AG09319 (cell line): Measurements from ENCODE around the gene CENPF.
"Not testable (repeated sequence)": the region's sequence is repeated elsewhere in the genome, so short reads cannot be mapped to it uniquely, and the experiment has no call there.

Source experiments
- DNase-seq: peaks from one replicate; pipeline ENCODE4 v3.0.0-alpha.2; 2010; ENCODE audit warnings: low read depth; ENCODE audit errors: extremely low read depth
- CTCF ChIP-seq: IDR thresholded peaks from 2 replicates; pipeline ENCODE4 v1.5.1; 2011; ENCODE audit warnings: low read depth, mild to moderate bottlenecking, inconsistent platforms, low read length, moderate library complexity

CENPF gene

DNA sequence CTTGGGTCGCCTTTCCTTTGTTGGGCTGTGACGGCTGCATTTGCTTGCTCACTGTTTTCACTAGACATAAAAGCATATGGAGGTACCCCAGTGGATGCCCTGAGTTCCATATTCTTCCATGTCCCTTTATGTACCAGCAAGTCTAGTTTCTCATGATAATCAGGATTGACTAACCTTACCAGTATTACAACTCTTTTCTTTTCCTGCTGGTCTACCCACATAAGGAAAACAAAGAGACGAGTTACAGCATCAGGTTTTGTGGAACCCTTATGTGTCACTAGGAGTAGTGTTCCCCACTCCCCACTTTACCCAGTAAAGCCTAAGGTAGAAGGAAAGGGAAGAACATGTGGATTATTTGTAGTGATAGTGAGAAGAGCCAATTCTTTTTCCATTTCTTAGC is 16.4 kb upstream of the CENPF start:
- TF ChIP-seq CTCF: no peak
- DNase-seq: no peak

DNA sequence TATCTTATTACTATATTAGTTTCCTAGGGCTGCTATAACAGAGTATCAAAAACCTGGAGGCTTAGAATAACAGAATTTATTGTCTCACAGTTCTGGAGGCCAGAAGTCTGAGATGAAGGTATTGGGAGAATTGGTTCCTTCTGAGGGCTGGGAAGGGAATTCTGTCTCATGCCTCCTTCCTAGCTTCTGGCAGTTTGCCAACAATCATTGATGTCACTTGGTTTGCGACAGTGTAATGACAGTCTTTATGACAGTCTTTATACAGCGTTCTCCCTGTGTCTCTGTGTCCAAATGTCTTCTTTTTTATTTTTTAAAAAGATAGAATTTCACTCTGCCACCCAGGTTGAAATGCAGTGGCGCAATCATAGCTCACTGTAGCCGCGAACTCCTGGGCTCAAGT is 15.8 kb upstream of the CENPF start:
- no peak for DNase-seq
- no peak for TF ChIP-seq CTCF

- no peak for TF ChIP-seq CTCF
- no peak for DNase-seq
Observed at GRCh38 chr1:214588963-214589597, 13.9 kb upstream of the CENPF start.

- no peak for DNase-seq
- TF ChIP-seq CTCF: no peak; the same call in 1 of the 2 replicates
Observed at GRCh38 chr1:214590696-214591095, 12.3 kb upstream of the CENPF start.

- DNase-seq: not testable (repeated sequence)
Observed at GRCh38 chr1:214591918-214592317, 11.1 kb upstream of the CENPF start.

DNA sequence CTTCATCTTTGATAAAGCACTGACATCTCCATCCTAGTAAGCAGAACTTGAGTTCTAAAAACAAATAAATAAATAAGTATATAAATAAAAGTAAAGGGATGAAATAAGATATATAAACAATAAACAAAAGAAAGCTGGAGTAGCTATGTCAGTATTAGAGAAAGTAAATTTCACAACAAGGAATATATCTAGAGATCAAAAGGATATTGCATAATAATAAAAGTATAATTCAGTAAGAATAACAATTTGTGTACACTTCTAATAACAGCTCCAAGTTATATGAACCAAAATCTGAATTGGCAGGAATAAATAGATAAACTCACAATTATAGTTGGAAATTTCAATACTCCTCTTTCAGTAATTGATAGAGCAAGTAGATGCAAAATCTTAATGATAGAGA is 9.8 kb upstream of the CENPF start:
- DNase-seq: no peak
- no peak for TF ChIP-seq CTCF

DNA sequence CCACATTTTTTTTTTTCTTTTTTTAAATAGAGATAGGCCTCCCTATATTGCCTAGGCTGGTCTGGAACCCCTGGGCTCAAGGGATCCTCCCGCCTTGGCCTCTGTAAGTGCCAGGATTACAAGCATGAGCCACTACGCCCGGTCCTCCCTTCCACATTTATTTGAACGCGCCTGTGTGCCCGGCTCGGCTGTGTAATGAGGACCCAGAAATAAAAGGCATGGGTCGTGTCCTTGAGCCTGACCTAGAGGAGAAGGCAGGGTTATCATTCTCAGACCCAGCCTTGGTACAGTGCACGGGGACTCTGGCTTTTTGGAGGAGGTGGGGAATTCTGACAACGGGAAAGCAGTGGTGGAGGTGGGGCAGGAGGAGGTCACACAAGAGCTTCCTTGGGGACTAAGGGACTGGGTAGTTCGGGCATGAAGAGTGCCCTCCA is 841 bp downstream of the CENPF start:
- no peak for TF ChIP-seq CTCF
- DNase-seq: no peak

GRCh38 chr1:214604523-214604922 is 1.5 kb downstream of the CENPF start:
- TF ChIP-seq CTCF: no peak
- no peak for DNase-seq

DNA sequence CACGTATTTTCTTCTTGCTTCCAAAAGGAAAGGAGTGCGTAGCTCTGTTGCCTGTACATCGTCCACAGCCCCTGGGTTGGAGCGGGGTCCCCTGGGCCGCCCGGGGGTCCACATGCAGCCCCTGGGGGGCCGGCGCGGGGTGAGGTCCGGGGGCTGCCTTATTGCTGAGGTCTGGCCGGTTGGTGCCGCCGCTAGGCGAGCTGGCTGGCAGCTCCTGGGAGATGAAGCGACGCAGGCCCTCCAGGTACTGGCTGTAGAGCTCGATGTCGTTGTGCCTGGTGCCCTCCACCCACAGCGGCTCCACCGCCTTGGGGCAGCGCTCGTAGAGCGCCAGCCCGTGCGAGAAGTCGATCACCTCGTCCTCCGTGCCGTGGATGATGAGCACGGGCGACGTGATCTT is 2.5 kb downstream of the CENPF start:
- not testable (repeated sequence) for DNase-seq

DNA sequence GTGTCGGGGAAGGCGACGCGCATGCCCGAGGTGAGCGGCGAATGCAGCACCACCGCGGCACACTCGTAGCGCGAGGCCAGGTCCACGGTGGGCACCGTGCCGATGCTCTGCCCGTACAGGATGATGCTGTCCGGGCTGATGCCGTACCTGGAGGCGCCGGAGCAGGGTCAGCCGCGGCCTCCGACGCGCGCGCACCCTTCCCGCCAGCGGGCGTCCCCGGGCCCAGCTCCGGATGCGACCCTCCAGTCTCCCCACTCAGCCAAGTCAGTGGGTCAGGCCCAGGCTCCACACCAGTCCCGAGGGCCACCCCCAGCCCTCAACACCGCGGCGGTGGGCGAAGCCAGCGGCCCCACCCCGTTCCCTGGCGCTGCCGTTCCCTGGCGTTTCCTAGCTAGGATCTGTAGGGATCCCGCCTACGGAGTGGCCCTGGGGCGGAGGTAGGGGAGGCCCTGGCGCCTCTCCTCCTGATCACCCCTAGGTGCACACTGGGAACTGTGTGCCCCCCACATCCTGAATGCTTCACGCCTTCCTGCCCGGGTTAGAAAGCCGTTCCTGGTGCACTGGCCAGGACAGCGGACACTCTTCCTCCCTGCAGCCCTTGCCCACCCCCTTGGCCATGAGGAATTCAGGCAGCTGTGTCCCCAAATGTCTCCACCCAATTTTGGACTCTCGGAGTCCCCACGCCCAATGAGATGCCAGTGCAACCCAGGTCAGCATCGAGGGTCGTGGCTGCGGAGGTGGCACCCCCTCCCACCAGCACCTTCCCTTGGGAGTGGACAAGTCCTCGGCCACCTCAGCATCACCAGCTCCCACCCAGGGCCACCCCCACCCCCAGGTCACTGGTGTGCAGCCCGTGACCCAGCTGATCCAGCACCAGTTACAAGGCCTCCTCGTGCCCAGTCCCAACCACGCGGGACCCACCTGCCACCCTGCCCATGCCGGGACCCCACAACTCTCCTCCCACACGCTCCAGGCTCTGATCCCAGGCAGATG is 3.2 kb downstream of the CENPF start:
- DNase-seq: not testable (repeated sequence)
